HG03135 (cell line): Measurements from ENCODE around the gene OCIAD1.
"Not testable (repeated sequence)": the region's sequence is repeated elsewhere in the genome, so short reads cannot be mapped to it uniquely, and the experiment has no call there.

Source experiments
- ATAC-seq: cut with Tn5 transposase; IDR thresholded peaks from one replicate; pipeline ENCODE4 v1.9.1; 2021; ENCODE audit warnings: mild to moderate bottlenecking, moderate library complexity; ENCODE audit not compliant: unreplicated experiment

The OCIAD1 gene

DNA sequence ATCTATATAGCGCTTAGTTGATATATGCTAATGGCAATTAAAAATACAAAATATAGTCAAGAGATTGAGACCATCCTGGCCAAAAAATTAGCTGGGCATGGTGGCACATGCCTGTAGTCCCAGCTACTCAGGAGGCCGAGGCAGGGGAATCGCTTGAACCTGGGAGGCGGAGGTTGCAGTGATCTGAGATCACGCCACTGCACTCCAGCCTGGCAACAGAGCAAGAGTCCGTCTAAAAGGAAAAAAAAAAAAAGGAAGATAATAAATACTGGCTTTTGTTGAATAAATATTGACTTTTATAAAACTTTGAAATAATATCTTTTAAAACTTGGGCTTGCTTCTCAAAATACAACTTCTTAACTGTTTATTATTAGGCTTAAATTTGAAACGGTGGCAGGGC, 14.6 kb upstream of the OCIAD1 start:
- not testable (repeated sequence) for ATAC-seq

DNA sequence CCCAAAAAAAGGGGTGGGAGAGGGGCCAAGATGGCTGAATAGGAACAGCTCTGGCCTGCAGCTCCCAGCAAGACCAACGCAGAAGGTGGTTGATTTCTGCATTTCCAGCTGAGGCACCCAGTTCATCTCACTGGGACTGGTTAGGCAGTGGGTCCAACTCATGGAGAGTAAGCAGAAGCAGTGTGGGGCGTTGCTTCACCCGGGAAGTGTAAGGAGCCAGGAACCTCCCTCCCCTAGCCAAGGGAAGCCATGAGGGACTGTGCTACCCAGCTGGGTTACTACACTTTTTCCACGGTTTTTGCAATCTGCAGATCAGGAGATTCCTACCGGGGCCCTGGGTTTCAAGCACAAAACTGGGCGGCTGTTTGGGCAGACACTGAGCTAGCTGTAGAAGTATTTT, 13.9 kb upstream of the OCIAD1 start:
- ATAC-seq: no peak

DNA sequence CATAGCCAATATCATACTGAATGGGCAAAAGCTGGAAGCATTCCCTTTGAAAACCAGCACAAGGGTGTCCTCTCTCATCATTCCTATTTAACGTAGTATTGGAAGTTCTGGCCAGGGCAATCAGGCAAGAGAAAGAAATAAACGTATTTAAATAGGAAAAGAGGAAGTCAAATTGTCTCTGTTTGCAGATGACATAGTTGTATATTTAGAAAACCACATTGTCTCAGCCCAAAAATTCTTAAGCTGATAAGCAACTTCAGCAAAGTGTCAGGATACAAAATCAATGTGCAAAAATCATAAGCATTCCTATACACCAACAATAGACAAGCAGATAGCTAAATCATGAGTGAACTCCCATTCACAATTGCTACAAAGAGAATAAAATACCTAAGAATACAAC, 9.5 kb upstream of the OCIAD1 start:
- ATAC-seq: not testable (repeated sequence)

DNA sequence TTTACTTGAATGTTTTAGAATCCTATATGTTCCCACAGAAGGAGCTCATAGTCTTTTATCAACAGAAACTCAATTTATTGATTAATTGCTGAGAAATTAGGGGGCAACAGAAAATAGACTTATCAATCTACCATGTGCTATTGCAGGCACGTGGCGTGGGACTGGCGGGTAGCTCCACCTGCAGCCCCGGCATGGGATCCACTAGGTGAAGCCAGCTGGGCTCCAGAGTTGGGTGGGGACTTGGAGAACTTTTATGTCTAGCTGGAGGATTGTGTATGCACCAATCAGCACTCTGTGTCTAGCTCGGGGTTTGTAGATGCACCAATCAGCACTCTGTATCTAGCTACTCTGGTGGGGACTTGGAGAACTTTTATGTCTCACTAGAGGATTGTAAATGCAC, 3.3 kb upstream of the OCIAD1 start:
- no peak for ATAC-seq

DNA sequence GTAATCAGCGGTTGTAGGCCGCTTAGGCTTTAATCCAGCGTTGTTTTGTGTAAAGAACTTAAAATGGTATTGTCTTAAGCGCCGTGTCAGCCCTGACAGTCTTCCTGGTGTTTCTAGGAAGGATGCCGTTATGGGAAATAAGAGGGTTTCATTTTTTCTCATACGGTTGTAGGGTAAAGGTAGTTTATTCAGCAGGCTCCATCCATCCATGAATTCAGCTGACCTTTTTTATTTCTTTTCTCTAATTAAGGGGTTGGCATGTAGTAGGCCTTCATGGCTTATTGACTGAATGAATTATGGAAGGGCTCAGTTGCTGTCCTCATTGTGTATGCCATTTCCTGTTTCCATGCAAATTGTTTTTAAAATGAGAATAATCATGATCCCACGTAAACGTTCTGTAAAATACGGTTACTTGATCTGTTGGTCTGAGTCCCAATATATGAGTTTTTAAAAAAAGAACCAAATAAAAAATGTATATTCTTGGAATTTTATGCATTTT, 693 bp downstream of the OCIAD1 start:
- ATAC-seq: no peak

DNA sequence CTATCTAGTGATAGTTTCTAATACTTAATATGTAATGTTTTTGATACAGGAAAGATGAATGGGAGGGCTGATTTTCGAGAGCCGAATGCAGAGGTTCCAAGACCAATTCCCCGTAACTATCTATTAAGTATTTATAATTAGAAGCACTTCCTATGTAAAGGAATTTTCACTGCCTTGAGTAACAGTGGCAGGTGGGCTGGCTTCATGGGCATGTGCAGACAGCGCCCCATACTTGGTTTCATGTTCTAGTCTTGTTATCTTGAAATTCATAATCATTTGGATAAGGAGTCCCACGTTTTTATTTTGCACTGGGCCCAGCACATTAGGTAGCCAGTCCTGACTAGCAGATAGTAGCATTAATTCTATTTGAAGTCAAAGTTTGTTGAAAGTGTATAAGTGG, 1.7 kb downstream of the OCIAD1 start:
- no peak for ATAC-seq

DNA sequence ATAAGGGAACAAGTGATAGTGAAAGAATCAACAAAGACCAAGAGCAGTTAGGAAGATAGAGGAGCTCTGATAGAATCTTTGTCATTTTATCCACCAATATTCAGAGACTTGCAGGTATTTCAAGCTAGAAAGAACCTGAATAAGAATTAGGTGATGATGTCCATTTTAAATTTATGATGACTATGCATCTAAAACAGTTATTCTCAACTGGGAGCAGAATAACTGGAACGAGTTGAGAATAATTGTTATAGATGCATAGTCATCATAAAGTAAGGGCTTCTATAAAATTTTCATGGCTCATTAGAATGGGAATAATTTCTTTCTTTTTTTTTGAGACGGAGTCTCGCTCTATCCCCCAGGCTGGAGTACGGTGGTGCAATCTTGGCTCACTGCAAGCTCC, 5.8 kb downstream of the OCIAD1 start:
- no peak for ATAC-seq

DNA sequence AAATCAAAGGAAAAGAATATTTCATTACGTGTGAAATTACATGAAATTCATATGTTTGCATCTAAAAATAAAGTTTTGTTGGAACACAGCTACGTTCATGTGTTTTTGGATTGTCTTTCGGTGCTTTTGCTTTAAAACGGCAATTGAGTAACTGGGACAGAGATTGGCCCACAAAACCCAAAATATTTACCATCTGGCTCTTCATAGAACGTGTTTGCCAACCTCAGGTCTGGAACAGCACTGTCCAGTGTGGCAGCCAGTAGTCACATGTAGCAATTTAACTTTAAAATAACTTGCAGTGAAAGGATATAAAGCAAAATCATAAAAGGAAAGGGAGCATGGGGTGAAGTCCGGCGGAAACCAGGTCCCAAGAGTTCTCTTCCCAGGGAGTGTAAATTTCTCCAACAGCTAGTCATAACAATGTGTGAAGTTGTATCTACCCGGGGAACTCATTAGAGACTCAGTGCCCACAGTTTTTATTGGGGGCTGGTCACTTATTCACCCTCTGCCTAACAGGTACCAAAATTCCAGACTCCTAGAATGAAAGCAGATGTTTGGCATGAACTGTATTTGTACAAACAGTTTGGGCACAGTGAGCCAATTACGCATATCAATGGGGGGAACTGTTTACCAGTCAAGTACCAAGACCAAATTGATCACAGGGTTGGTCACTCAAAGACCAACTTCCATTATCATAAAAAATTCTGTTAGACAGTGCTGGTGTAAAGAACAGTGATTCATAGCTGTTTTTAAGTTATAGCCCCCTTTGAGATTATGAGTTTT, 10.3 kb downstream of the OCIAD1 start:
- ATAC-seq: no peak

DNA sequence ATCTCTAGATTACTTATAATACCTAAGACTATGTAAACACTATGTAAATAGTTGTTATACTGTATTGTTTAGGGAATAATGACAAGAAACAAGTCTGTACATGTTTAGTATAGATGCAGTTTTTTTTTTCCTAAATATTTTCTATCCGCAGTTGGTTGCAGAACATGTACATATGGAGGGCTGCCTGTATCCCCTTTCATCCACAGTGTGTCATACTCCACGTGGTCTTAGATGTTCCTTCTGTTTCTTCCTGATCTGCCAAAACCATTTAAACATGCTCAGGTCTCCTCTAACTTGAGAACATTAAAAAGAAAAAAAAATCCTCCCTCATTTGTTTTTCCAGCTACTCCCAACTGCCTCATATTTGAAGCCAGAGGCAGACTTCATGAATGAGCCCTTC, 14.0 kb downstream of the OCIAD1 start:
- ATAC-seq: no peak

DNA sequence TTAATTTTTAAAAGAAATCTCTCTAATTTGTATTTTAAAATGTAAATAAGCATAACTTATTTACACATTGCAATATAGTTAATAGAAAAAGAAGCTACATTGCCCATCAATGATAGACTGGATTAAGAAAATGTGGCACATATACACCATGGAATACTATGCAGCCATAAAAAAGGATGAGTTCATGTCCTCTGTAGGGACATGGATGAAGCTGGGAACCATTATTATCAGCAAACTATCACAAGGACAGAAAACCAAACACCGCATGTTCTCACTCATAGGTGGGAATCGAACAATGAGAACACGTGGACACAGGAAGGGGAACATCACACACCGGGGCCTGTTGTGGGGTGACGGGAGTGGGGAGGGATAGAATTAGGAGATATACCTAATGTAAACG, 17.9 kb downstream of the OCIAD1 start:
- not testable (repeated sequence) for ATAC-seq

DNA sequence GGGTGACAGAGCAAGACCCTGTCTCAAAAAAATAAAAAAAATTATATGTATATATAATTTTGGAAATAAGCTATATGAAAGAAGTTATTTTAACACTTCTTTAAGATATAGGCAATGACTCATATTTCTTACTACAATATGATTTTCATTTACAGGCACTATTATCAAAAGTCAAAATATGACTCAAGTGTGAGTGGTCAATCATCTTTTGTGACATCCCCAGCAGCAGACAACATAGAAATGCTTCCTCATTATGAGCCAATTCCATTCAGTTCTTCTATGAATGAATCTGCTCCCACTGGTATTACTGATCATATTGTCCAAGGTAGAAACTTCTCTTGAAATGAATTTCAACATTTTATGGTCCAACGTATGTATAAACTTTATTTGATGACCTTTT, 20.8 kb downstream of the OCIAD1 start:
- no peak for ATAC-seq

DNA sequence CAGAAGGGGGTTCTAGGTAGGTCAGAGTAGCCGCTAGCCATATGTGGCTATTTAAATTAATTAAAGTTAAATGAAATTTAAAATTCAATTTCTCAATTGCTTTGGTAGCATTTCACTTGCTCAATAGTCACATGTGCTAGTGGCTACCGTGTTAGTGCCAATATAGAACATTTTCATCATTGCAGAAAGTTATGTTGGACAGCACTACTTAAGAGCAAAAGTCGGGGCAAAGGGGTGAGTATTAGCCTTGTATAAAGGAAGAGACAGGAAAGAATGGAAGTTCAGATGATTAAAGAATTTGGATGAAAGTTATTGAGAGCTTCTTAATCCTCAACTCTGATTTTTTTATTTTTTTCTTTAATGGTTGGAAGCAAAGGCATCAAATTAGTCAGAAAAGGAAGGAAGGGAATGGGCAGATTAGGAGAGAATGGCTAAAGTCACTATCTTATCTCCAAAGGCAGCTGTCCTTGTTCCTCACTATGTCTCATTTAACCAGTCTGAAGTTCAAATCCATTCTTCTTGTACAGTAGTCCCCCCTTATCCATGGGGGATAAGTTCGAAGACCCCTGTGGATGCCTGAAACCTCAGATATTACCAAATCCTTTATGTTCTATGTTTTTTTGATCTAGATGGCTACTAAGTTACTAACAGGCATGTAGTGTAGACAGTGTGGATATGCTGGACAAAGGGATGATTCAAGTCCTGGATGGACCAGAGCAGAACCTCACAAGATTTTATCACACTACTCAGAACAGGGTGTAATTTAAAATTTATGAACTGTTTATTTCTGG, 22.9 kb downstream of the OCIAD1 start:
- ATAC-seq: no peak

DNA sequence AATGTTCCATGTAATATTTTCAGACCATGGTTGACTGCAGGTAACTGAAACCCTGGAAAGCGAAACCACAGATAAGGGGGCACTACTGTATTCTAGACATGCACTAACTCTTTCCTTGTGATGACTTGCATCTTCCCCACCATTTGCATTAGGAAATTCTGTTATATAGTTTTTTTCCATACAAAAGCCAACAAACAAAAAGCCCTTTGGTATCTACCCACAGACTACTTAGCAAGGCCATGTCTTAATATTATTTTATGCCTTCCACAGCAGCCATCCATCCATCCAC, 23.5 kb downstream of the OCIAD1 start:
- ATAC-seq: no peak

DNA sequence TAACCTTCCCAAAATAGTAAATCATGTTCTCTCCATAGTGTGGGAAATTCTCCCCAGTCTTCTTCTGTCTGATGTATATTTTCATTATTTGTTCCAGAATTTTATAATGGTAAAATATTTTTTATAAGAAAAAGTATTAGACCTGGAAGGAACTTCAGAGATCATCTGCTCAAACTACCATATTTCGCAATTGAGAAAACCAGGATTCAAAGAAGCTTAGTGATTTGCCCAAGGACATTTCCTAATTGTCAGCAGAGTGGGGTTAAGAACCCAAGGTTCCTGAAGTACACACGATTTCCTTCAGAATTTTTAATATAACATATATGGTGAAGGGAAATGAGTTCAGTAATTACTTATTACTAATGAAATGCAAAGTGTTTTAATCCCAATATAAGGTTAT, 24.1 kb downstream of the OCIAD1 start:
- ATAC-seq: no peak

DNA sequence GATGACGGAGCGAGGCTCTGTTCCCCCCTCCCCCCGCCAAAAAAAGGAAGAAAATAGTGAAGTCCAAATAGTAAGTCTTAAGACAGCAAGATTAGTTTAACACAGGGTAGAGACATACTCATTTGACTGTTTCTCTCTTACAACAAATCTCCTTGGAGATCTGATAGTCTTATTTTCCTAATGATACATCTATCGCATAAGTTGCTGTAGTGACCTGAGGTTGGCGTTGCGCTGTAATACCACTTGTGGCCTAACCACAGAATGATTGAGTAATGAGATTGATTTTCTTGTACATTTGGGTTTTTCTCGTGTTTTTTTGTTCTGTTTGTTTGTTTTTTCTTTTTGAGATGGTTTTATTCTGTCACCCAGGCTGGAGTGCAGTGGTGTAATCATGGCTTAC, 27.2 kb downstream of the OCIAD1 start:
- no peak for ATAC-seq

DNA sequence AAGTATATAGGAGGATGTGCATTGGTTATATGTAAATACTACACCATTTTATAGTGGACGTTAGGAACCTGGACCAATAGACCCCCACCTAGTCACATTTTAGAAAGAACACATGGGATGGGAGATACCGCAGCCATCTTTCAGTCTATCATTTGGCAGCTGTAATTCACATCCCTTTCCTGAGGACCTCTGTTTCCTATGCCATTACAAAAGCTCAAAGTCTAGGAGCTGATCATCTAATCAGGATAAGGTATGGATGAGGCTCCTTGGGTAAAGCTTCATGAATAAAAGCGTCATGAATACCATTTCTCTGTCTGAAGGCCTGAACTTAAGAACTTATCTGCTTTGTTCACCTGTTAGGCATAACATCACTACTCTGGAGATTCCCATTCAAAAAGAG, 31.1 kb downstream of the OCIAD1 start:
- ATAC-seq: no peak

DNA sequence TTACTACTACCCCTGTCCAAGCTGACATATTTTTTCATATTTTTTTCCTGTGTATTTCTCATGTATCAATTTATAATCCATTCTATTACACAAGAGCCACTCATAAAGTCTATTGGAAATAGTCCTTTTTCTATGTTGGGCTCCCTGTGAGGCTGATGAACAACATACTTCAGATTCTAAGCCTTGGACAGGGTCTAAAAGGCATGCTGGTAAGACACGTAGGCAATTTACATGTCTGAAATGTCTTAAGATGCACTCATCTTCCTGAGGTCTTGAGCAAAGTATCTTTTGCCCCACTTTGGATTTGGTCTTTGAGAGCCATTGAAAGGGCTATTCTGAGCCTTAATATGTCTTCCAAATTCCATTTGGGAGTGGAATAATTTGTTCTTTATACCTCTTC, 31.8 kb downstream of the OCIAD1 start:
- ATAC-seq: no peak

DNA sequence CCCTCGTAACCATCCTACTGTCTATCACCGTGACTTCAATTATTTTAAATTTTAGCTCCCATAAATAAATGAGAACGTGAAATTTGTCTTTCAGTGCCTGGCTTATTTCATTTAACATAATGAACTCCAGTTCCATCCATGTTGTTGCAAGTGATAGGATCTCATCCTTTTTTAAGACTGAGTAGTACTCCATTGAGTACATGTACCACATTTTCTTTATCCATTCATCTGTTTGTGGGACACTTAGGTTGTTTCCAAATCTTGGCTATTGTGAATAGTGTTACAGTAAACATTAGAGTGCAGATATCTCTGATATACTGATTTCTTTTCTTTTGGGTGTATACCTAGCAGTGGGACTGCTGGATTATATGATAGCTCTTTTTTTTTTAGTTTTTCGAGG, 32.8 kb downstream of the OCIAD1 start:
- no peak for ATAC-seq

DNA sequence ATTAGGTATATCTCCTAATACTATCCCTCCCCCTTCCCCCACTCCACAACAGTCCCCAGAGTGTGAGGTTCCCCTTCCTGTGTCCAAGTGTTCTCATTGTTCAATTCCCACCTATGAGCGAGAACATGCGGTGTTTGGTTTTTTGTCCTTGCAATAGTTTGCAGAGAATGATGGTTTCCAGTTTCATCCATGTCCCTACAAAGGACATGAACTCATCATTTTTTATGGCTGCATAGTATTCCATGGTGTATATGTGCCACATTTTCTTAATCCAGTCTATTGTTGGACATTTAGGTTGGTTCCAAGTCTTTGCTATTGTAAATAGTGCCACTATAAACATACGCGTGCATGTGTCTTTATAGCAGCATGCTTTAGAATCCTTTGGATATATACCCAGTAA, 33.8 kb downstream of the OCIAD1 start:
- not testable (repeated sequence) for ATAC-seq

DNA sequence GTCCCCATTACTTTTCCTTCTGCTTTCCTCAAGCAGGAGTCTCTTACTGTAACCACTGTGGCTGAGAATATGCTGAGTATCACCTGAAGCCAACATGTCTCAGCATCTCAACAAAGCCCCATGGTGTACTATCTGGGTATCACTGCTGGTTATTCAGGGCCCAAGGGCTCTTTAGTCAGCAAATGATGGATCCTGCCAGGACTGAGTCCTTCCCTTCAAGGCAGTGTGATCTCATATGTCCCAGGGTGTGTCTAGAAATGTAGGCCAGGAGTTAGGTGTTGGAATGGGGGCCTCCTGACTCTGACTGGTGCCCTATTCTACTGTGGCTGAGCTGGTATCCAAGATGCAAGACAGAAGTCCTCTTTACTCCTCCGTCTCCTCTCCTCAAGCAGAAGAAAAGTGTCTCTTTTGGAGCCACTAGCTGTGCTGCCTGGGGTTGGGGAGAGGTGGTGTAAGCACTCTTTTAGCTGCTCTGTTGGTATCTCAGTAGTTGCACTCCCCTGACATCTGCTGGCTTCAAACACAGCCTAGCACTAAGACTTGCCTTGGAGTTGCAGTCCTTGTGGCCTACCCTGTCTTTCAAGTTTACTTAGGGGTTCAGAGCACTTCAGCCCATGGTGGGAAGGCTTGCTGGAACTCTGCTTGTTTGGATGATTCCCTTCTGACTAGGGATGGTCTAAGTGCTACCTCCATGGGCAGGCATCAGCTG, 47.1 kb downstream of the OCIAD1 start:
- ATAC-seq: no peak

DNA sequence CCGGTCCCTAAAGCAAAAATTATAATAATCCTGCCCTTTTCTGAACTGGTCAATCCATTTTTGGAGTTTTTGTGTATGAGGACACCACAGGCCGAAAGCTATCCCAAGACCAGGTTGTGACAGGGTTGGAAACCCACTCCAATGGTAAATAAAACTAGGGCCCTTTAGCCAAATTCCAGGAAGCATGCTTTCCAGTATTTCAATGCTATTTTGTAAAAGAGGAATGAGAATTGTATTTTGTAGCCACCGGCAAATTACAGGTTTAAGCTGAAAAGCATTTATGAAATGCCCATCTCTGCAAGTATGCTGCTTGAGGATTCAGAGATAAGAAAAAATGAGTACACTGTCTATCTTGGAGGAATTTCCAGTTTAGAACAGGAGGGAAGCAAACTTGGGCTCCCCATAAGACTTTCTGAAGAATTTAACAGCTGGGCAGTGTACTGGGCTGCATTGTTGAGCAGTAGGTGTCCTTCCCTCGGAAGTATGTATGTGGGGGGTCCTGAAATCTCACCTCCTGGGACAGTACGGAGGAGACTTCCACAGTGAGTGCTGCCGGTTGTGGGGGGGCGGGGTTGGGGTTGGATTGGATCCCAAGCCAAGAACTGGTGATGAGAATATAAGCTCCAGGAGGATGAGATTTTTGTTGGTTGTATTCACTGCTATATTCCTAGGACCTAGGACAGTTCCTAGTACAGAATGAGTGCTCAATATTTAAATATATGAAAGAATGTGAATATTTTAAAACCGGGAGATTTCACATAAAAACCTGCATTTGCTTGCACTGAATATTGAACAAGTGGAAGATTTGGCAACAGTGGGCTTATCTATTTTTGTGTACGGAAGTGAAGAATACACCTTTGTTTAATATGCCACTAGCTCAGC, 48.9 kb downstream of the OCIAD1 start:
- no peak for ATAC-seq
